ENCODE results near the gene NFATC1.
A peak's percentile ranks its signal among the peaks of the same experiment; 100 is the strongest.

Gene NFATC1

GRCh38 chr18:79418642-79419041 is 22.9 kb downstream of the NFATC1 start:
- Histone ChIP-seq H3K36me3 (ENCODE audit: control insufficient read depth, insufficient read depth, low read length) (peaks cover 80% of the 10 kb centered on the region), H3K4me1 (ENCODE audit: control insufficient read depth, insufficient read depth, low read length, poor library complexity, severe bottlenecking) (peaks cover 5% of the 10 kb centered on the region), H3K4me3 (ENCODE audit: extremely low read depth, insufficient read depth, low read length, poor library complexity, severe bottlenecking) (no peak overlapping the region), H3K27ac (ENCODE audit: low read depth, low read length, severe bottlenecking) (no peak overlapping the region), H3K9me3 (ENCODE audit: control insufficient read depth, low read length) (no peaks in the 10 kb centered on the region)
- 93 to 99% methylated on average over 8 to 11 of the region's 11 CpGs for WGBS, 2 experiments (ENCODE audit: insufficient coverage in 2 of 2)

- Histone ChIP-seq H3K27ac (ENCODE audit: low read depth, low read length, severe bottlenecking) (no peak overlapping the region), H3K9me3 (ENCODE audit: control insufficient read depth, low read length) (no peaks in the 10 kb centered on the region), H3K4me3 (ENCODE audit: extremely low read depth, insufficient read depth, low read length, poor library complexity, severe bottlenecking) (no peak overlapping the region), H3K4me1 (ENCODE audit: control insufficient read depth, insufficient read depth, low read length, poor library complexity, severe bottlenecking) (peaks cover 5% of the 10 kb centered on the region), H3K36me3 (ENCODE audit: control insufficient read depth, insufficient read depth, low read length) (peaks cover 74% of the 10 kb centered on the region)
- 93 to 96% methylated on average over 35 to 47 of the region's 48 CpGs for WGBS, 2 experiments (ENCODE audit: insufficient coverage in 2 of 2)
Observed at GRCh38 chr18:79420033-79420745, 24.5 kb downstream of the NFATC1 start.

- H3K4me3 ChIP-seq (ENCODE audit: extremely low read depth, insufficient read depth, low read length, poor library complexity, severe bottlenecking): no peak overlapping the region
- peaks cover 74% of the 10 kb centered on the region for H3K36me3 ChIP-seq (ENCODE audit: control insufficient read depth, insufficient read depth, low read length)
- peaks cover 5% of the 10 kb centered on the region for H3K4me1 ChIP-seq (ENCODE audit: control insufficient read depth, insufficient read depth, low read length, poor library complexity, severe bottlenecking)
- H3K9me3 ChIP-seq (ENCODE audit: control insufficient read depth, low read length): no peaks in the 10 kb centered on the region
- WGBS, 2 experiments (ENCODE audit: insufficient coverage in 2 of 2): 89% methylated on average over 24 to 26 of the region's 26 CpGs
- H3K27ac ChIP-seq (ENCODE audit: low read depth, low read length, severe bottlenecking): no peak overlapping the region
Observed at GRCh38 chr18:79421275-79421857, 25.6 kb downstream of the NFATC1 start.

- 90 to 94% methylated on average over 11 to 23 of the region's 24 CpGs for WGBS, 2 experiments (ENCODE audit: insufficient coverage in 2 of 2)
- H3K4me3 ChIP-seq (ENCODE audit: extremely low read depth, insufficient read depth, low read length, poor library complexity, severe bottlenecking): no peak overlapping the region
Observed at GRCh38 chr18:79422022-79422782, 26.5 kb downstream of the NFATC1 start.

DNA sequence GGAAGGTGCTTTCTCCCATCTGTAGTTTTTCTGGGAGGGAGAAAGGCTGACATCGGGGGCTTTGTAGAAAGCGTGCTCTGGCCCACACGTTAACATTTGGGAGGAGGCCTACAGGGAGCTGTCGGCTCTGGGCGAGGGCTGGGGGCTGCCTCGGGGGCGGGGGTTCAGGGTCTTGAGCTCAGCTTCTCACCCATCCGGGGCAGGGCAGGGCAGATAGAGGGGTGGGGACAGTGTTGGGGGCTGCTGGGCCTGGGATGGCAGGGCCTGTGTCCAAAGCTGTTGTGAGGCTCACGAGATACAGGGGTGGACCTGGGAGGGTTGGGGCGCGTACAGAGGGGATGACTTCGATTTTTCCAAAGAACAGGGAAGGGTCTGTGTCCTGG is 27.0 kb downstream of the NFATC1 start:
- Histone ChIP-seq H3K9me3 (ENCODE audit: control insufficient read depth, low read length) (no peaks in the 10 kb centered on the region), H3K27ac (ENCODE audit: low read depth, low read length, severe bottlenecking) (no peak overlapping the region), H3K4me1 (ENCODE audit: control insufficient read depth, insufficient read depth, low read length, poor library complexity, severe bottlenecking) (peaks cover 5% of the 10 kb centered on the region), H3K36me3 (ENCODE audit: control insufficient read depth, insufficient read depth, low read length) (peaks cover 71% of the 10 kb centered on the region), H3K4me3 (ENCODE audit: extremely low read depth, insufficient read depth, low read length, poor library complexity, severe bottlenecking) (no peak overlapping the region)
- 87 to 94% methylated on average over 10 to 12 of the region's 12 CpGs for WGBS, 2 experiments (ENCODE audit: insufficient coverage in 2 of 2)

More at GRCh38 chr18:79422022-79422782, 26.5 kb downstream of the NFATC1 start:
- peaks cover 5% of the 10 kb centered on the region for H3K4me1 ChIP-seq (ENCODE audit: control insufficient read depth, insufficient read depth, low read length, poor library complexity, severe bottlenecking)
- no peak overlapping the region for H3K27ac ChIP-seq (ENCODE audit: low read depth, low read length, severe bottlenecking)
- no peaks in the 10 kb centered on the region for H3K9me3 ChIP-seq (ENCODE audit: control insufficient read depth, low read length)
- peaks cover 71% of the 10 kb centered on the region for H3K36me3 ChIP-seq (ENCODE audit: control insufficient read depth, insufficient read depth, low read length)

DNA sequence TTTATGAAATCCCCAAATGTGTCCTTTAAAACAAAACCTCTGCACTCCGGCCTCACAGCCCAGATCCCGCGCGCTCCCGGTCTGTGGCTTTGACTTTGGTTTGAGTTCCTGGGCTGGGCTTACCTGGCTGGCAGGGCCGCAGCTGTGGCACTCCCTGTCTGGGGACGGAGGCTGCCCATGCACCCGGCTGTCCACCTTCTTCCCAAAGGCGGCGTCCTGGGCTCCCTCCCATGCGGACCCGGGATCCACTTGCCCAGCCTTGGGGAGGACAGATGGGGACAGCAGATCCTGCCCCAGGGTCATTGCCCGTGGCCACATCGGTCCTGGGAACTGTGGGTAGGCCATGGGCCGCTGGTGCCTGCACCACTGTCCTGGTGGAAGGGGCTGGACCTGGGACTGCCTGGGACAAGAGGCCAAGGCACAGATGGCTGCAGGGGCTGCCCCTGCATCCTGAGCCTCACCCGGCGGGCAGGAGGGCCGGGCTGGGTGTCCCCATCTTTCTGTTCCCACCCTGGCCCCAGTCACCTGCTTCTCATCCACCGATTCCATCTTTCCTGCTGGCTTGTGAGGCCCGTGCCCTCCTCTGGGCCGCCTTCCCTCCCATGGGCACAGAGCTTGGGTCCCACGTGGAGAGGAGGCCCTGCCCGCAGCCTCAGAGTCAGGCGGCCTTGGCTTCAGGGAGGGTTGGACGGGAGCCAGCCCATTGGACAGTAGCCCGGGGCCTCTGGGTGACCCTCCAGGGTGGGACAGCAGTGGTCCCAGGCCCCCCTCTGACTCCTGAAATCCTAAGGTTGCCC is 27.7 kb downstream of the NFATC1 start:
- H3K36me3 ChIP-seq (ENCODE audit: control insufficient read depth, insufficient read depth, low read length): peaks cover 68% of the 10 kb centered on the region
- no peaks in the 10 kb centered on the region for H3K9me3 ChIP-seq (ENCODE audit: control insufficient read depth, low read length)
- H3K4me3 ChIP-seq (ENCODE audit: extremely low read depth, insufficient read depth, low read length, poor library complexity, severe bottlenecking): no peak overlapping the region
- WGBS, 2 experiments (ENCODE audit: insufficient coverage in 2 of 2): 94 to 96% methylated on average over 26 of the region's 26 CpGs
- H3K4me1 ChIP-seq (ENCODE audit: control insufficient read depth, insufficient read depth, low read length, poor library complexity, severe bottlenecking): peaks cover 5% of the 10 kb centered on the region
- H3K27ac ChIP-seq (ENCODE audit: low read depth, low read length, severe bottlenecking): no peak overlapping the region

GRCh38 chr18:79424008-79424565 is 28.4 kb downstream of the NFATC1 start:
- peaks cover 62% of the 10 kb centered on the region for H3K36me3 ChIP-seq (ENCODE audit: control insufficient read depth, insufficient read depth, low read length)
- 89 to 92% methylated on average over 18 to 30 of the region's 30 CpGs for WGBS, 2 experiments (ENCODE audit: insufficient coverage in 2 of 2)
- H3K4me3 ChIP-seq (ENCODE audit: extremely low read depth, insufficient read depth, low read length, poor library complexity, severe bottlenecking): no peak overlapping the region
- no peak overlapping the region for H3K27ac ChIP-seq (ENCODE audit: low read depth, low read length, severe bottlenecking)
- H3K9me3 ChIP-seq (ENCODE audit: control insufficient read depth, low read length): no peaks in the 10 kb centered on the region
- H3K4me1 ChIP-seq (ENCODE audit: control insufficient read depth, insufficient read depth, low read length, poor library complexity, severe bottlenecking): peaks cover 5% of the 10 kb centered on the region

GRCh38 chr18:79424880-79425568 is 29.3 kb downstream of the NFATC1 start:
- no peaks in the 10 kb centered on the region for H3K9me3 ChIP-seq (ENCODE audit: control insufficient read depth, low read length)
- peak overlapping the region; percentile 13 for H3K27ac ChIP-seq (ENCODE audit: low read depth, low read length, severe bottlenecking)
- 88 to 94% methylated on average over 15 to 19 of the region's 19 CpGs for WGBS, 2 experiments (ENCODE audit: insufficient coverage in 2 of 2)
- peaks cover 5% of the 10 kb centered on the region for H3K4me1 ChIP-seq (ENCODE audit: control insufficient read depth, insufficient read depth, low read length, poor library complexity, severe bottlenecking)
- peaks cover 59% of the 10 kb centered on the region for H3K36me3 ChIP-seq (ENCODE audit: control insufficient read depth, insufficient read depth, low read length)
- H3K4me3 ChIP-seq (ENCODE audit: extremely low read depth, insufficient read depth, low read length, poor library complexity, severe bottlenecking): no peak overlapping the region

GRCh38 chr18:79425569-79425886 is 29.8 kb downstream of the NFATC1 start:
- WGBS, 2 experiments (ENCODE audit: insufficient coverage in 2 of 2): 89 to 90% methylated on average over 6 to 12 of the region's 12 CpGs
- Histone ChIP-seq H3K4me1 (ENCODE audit: control insufficient read depth, insufficient read depth, low read length, poor library complexity, severe bottlenecking) (peaks cover 5% of the 10 kb centered on the region), H3K27ac (ENCODE audit: low read depth, low read length, severe bottlenecking) (peak overlapping the region; percentile 13), H3K9me3 (ENCODE audit: control insufficient read depth, low read length) (no peaks in the 10 kb centered on the region), H3K36me3 (ENCODE audit: control insufficient read depth, insufficient read depth, low read length) (peaks cover 56% of the 10 kb centered on the region), H3K4me3 (ENCODE audit: extremely low read depth, insufficient read depth, low read length, poor library complexity, severe bottlenecking) (no peak overlapping the region)
